Smooth muscle cell (in vitro differentiated cells): ENCODE results near the gene SERPINB8. TPM values are rescaled to one million over a fixed set of nuclear protein-coding genes. Genes with fewer than 3 reads are reported as not detected.
A peak's percentile ranks its signal among the peaks of the same experiment; 100 is the strongest.

Source experiments
- DNase-seq: peaks from one replicate; lab custom pipeline; 2025; ENCODE audit not compliant: unreplicated experiment; lab: John Stamatoyannopoulos, UW
- H2AFZ ChIP-seq: fragments of 200-600 bp; sonication (generic); 2 replicates; pipeline ENCODE4 v1.6.0; 2016; ENCODE audit warnings: antibody characterized with exemption, low read depth, mild to moderate bottlenecking
- H3F3A ChIP-seq: fragments of 200-600 bp; sonication (generic); 2 replicates; pipeline ENCODE4 v1.6.0; 2017; ENCODE audit warnings: antibody characterized with exemption, low read depth
- H3K27ac ChIP-seq: fragments of 200-600 bp; sonication (generic); 2 replicates; pipeline ENCODE4 v1.5.1; 2016; ENCODE audit warnings: low read depth, mild to moderate bottlenecking
- H3K27me3 ChIP-seq: fragments of 200-600 bp; sonication (generic); 2 replicates; pipeline ENCODE4 v1.6.1; 2016; ENCODE audit warnings: low read depth, mild to moderate bottlenecking
- H3K36me3 ChIP-seq: fragments of 200-600 bp; sonication (generic); 2 replicates; pipeline ENCODE4 v1.5.1; 2016; ENCODE audit warnings: low read depth
- H3K4me1 ChIP-seq: fragments of 200-600 bp; sonication (generic); 2 replicates; pipeline ENCODE4 v1.5.1; 2016; ENCODE audit warnings: low read depth
- H3K4me2 ChIP-seq: fragments of 200-600 bp; sonication (generic); 2 replicates; pipeline ENCODE4 v1.6.0; 2016; ENCODE audit warnings: mild to moderate bottlenecking
- H3K4me3 ChIP-seq: fragments of 200-600 bp; sonication (generic); 2 replicates; pipeline ENCODE4 v1.5.1; 2016; ENCODE audit warnings: mild to moderate bottlenecking
- H3K79me2 ChIP-seq: fragments of 200-600 bp; sonication (generic); 2 replicates; pipeline ENCODE4 v1.6.0; 2016; ENCODE audit warnings: low read depth, mild to moderate bottlenecking
- H3K9ac ChIP-seq: fragments of 200-600 bp; sonication (generic); 2 replicates; pipeline ENCODE4 v1.6.0; 2016; ENCODE audit warnings: low read depth
- H3K9me3 ChIP-seq: fragments of 200-600 bp; sonication (generic); replicated peaks from 2 replicates; pipeline ENCODE4 v1.5.1; 2016; ENCODE audit warnings: low read depth
- H4K20me1 ChIP-seq: fragments of 200-600 bp; sonication (generic); 2 replicates; pipeline ENCODE4 v1.6.0; 2016; ENCODE audit warnings: low read depth
- CTCF ChIP-seq: fragments of 200-600 bp; sonication (generic); IDR thresholded peaks from 2 replicates; pipeline ENCODE4 v1.5.1; 2017; ENCODE audit warnings: borderline replicate concordance, mild to moderate bottlenecking, antibody characterized with exemption; ENCODE audit not compliant: insufficient read depth, poor library complexity, severe bottlenecking
- WGBS: methylation state at CpG from one replicate; pipeline ENCODE4 v1.1.7; 2016; ENCODE audit warnings: low lambda C conversion rate; 5-methylcytosine and 5-hydroxymethylcytosine counted together
- polyA plus RNA-seq: library from polyadenylated mRNA; unstranded; fragments of >200 nt; fragmentation: Nextera tagmentation; extraction: Ambion mirVana; gene quantifications from 2 replicates; pipeline ENCODE4 v1.2.1, GENCODE V29; 2016
- total RNA-seq: library from RNA; depleted of rRNA; stranded (reverse); fragments of >200 nt; gene quantifications from 2 replicates; pipeline ENCODE4 v1.2.3, GENCODE V29; 2014

Gene SERPINB8
- total and polyA plus RNA-seq, 2 experiments from 2014 or later = 15.9 to 20.5 TPM

DNA sequence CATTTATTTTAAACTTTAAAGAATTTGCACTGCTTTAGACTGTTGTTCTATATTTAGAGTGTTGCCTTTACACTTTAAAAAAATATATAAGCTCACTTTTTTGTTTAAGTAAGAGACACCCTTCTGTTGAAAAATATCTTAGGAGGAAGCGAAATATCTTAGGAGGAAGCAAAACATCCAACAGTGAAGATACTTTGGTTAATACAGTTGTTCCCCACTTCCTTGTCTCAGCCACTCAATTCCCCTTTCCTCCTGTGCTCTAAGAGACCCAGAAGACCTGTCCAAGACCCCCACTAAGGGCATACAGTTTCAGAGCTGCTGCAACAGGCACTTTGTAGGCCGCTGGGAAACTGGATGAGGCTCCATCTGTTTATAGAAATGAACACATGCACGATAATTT lies 5.7 kb downstream of the SERPINB8 start:
- Histone ChIP-seq H3K27me3 (no peaks in the 10 kb centered on the region), H3K4me1 (peaks cover 9% of the 10 kb centered on the region), H4K20me1 (no peaks in the 10 kb centered on the region), H3K4me3 (no peak overlapping the region), H3K27ac (no peak overlapping the region), H3F3A (peaks cover 2% of the 10 kb centered on the region), H3K36me3 (no peaks in the 10 kb centered on the region), H3K9ac (no peak overlapping the region), H3K79me2 (peaks cover 38% of the 10 kb centered on the region), H3K9me3 (no peaks in the 10 kb centered on the region), H2AFZ (no peak overlapping the region), H3K4me2 (no peak overlapping the region)
- WGBS = 76% methylated on average over 3 of the region's 3 CpGs
- no peak for DNase-seq
- TF ChIP-seq CTCF = no peak

- H2AFZ ChIP-seq = no peak overlapping the region
These were observed 7.2 kb downstream of the SERPINB8 start for GRCh38 chr18:63977040-63977439.

GRCh38 chr18:63979409-63979920 lies 9.6 kb downstream of the SERPINB8 start:
- Histone ChIP-seq H2AFZ (peak overlapping the region; percentile 48), H3K4me1 (no peaks in the 10 kb centered on the region), H3F3A (no peaks in the 10 kb centered on the region), H3K79me2 (peaks cover 20% of the 10 kb centered on the region), H3K36me3 (peaks cover 6% of the 10 kb centered on the region), H4K20me1 (no peaks in the 10 kb centered on the region), H3K27me3 (no peaks in the 10 kb centered on the region), H3K4me3 (peak overlapping the region; percentile 39), H3K27ac (no peak overlapping the region), H3K4me2 (peak overlapping the region; percentile 78), H3K9ac (no peak overlapping the region), H3K9me3 (no peaks in the 10 kb centered on the region)
- 26% methylated on average over 6 of the region's 6 CpGs for WGBS
- peak; percentile 81 for TF ChIP-seq CTCF
- no peak for DNase-seq

More at GRCh38 chr18:63977040-63977439, 7.2 kb downstream of the SERPINB8 start:
- Histone ChIP-seq H3K4me1 (no peaks in the 10 kb centered on the region), H3K79me2 (peaks cover 33% of the 10 kb centered on the region), H3F3A (no peaks in the 10 kb centered on the region), H3K9ac (no peak overlapping the region), H3K27ac (no peak overlapping the region), H3K27me3 (no peaks in the 10 kb centered on the region), H3K36me3 (no peaks in the 10 kb centered on the region), H3K4me2 (no peak overlapping the region), H4K20me1 (no peaks in the 10 kb centered on the region), H3K9me3 (no peaks in the 10 kb centered on the region), H3K4me3 (no peak overlapping the region)
- DNase-seq = no peak
- WGBS = 99% methylated on average over 3 of the region's 3 CpGs
- no peak for TF ChIP-seq CTCF

DNA sequence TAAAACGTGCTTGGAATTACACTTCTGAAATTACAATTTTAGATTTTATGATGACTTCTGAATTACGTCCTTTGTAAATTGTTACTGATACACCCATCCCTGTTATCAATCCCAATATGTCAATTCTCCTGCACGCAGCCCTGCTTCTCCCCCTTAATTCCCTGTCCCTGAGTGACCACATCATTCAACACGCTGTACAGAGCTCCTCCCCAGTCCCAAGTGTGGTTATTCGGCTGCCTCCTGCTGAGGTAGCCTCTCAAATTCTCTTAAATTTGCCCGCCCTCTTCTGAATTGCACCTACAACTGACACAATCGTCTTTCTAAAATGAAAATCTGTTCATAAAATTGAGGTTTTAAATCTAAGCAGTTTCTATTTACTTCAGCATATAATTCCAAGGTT lies 10.1 kb downstream of the SERPINB8 start:
- H3K4me3 ChIP-seq = peak overlapping the region; percentile 39
- no peak overlapping the region for H3K9ac ChIP-seq
- H3K4me1 ChIP-seq = no peaks in the 10 kb centered on the region
- DNase-seq = no peak
- H3K36me3 ChIP-seq = peaks cover 6% of the 10 kb centered on the region
- H4K20me1 ChIP-seq = no peaks in the 10 kb centered on the region
- H2AFZ ChIP-seq = peak overlapping the region; percentile 48
- 89% methylated on average over 7 of the region's 7 CpGs for WGBS
- H3K4me2 ChIP-seq = peak overlapping the region; percentile 78
- peaks cover 19% of the 10 kb centered on the region for H3K79me2 ChIP-seq
- no peaks in the 10 kb centered on the region for H3F3A ChIP-seq
- H3K27ac ChIP-seq = no peak overlapping the region
- H3K27me3 ChIP-seq = no peaks in the 10 kb centered on the region
- H3K9me3 ChIP-seq = no peaks in the 10 kb centered on the region
- no peak for TF ChIP-seq CTCF
